Medulla oblongata (tissue), 1 donor: Measurements from ENCODE around the gene CCL14.

Experiments used
- DNase-seq: peaks from one replicate; pipeline ENCODE4 v3.0.0-alpha.2; 2015; ENCODE audit errors: extremely low spot score

Gene CCL14

GRCh38 chr17:35991075-35991474, 4.5 kb upstream of the CCL14 start:
- no peak for DNase-seq

- DNase-seq = no peak
These were observed 1.6 kb upstream of the CCL14 start for GRCh38 chr17:35988164-35988563.

GRCh38 chr17:35984140-35984539, 2.4 kb downstream of the CCL14 start:
- no peak for DNase-seq

GRCh38 chr17:35982409-35983191, 3.9 kb downstream of the CCL14 start:
- DNase-seq = no peak

GRCh38 chr17:35981908-35982330, 4.6 kb downstream of the CCL14 start:
- DNase-seq = no peak

- DNase-seq = no peak
These were observed 5.3 kb downstream of the CCL14 start, which contains the start of gene CCL16 for GRCh38 chr17:35981246-35981645. CCL16 (minus strand) TSS chr17:35981497; CDS start chr17:35981420, 77 bp downstream.

GRCh38 chr17:35978346-35978745, 8.2 kb downstream of the CCL14 start:
- DNase-seq = no peak

- DNase-seq = no peak
These were observed 9.0 kb downstream of the CCL14 start for GRCh38 chr17:35977509-35977908.

- no peak for DNase-seq
These were observed 12.9 kb downstream of the CCL14 start for GRCh38 chr17:35973333-35974260.

GRCh38 chr17:35972945-35973332, 13.6 kb downstream of the CCL14 start:
- DNase-seq = no peak

GRCh38 chr17:35972535-35972934, 14.0 kb downstream of the CCL14 start:
- DNase-seq = no peak

GRCh38 chr17:35972066-35972465, 14.5 kb downstream of the CCL14 start:
- DNase-seq = no peak

GRCh38 chr17:35969558-35970380, 16.8 kb downstream of the CCL14 start:
- DNase-seq = peak; percentile 92

- DNase-seq = no peak
These were observed 17.9 kb downstream of the CCL14 start for GRCh38 chr17:35968520-35969054.

GRCh38 chr17:35965272-35965671, 21.3 kb downstream of the CCL14 start:
- DNase-seq = no peak

GRCh38 chr17:35963663-35964062, 22.9 kb downstream of the CCL14 start:
- DNase-seq = no peak

- no peak for DNase-seq
These were observed 32.8 kb downstream of the CCL14 start for GRCh38 chr17:35953720-35954119.

- no peak for DNase-seq
These were observed 37.1 kb downstream of the CCL14 start for GRCh38 chr17:35949401-35949800.

- DNase-seq = no peak
These were observed 38.4 kb downstream of the CCL14 start for GRCh38 chr17:35948092-35948491.

GRCh38 chr17:35947156-35947585, 39.4 kb downstream of the CCL14 start:
- DNase-seq = peak; percentile 53

GRCh38 chr17:35944151-35944550, 42.4 kb downstream of the CCL14 start:
- no peak for DNase-seq
